ENCODE data around the gene CNGA2. TPM values are rescaled to one million over a fixed set of nuclear protein-coding genes. Genes with fewer than 3 reads are reported as not detected.

The CNGA2 gene
- total RNA-seq, 1 donor = not detected

DNA sequence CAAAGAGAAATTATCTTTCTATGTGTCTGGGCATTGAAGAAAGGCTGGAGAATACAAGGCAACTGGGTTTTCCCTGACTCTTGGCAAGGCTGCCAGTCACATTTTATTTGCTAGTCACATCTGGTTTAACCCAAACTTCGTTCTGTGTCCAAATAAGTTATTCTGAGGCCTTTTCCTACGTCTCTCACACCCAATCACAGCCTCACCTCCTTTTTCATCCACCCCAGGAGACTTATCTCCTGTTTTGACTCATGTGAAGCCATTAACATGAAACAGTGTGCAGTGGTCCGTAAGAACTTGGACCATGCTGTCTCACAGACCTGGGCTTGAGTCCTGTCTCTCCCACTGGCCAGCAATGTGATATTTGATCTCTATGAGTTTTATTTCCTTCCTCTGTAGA lies 59.3 kb downstream of the CNGA2 start:
- DNase-seq (ENCODE audit: low read depth in 2 of 3, low spot score in 2 of 3) = no peak

Other genes starting within 250 kb of the CNGA2 start
- gene PASD1, start 171.1 kb upstream of the CNGA2 start, total RNA-seq = not detected
- gene PRRG3, start 39.3 kb upstream of the CNGA2 start, total RNA-seq = not detected
- gene FATE1, start 18.7 kb upstream of the CNGA2 start, total RNA-seq = not detected
- gene MAGEA4, start 178.1 kb downstream of the CNGA2 start, total RNA-seq = not detected
- gene GABRE, start 239.9 kb downstream of the CNGA2 start, total RNA-seq = under 0.01 TPM

Measured in hematopoietic multipotent progenitor cell (in vitro differentiated cells).